Common myeloid progenitor, CD34-positive (primary cell): ENCODE data around the gene SPTLC1.
"Not testable (repeated sequence)": the region's sequence is repeated elsewhere in the genome, so short reads cannot be mapped to it uniquely, and the experiment has no call there.

ENCODE experiments used
- CTCF ChIA-PET: fragments of 350-600 bp; sonication (Branson Sonifier 250); formaldehyde crosslinking; loops from one replicate; lab custom pipeline; 2021; ENCODE audit warnings: antibody characterized with exemption; lab: Charles Lee
- POLR2A ChIA-PET: fragments of 350-600 bp; sonication (Branson Sonifier 250); formaldehyde crosslinking; loops from one replicate; lab custom pipeline; 2021; ENCODE audit warnings: antibody characterized with exemption; lab: Charles Lee
- DNase-seq, 3 donors: peaks; one replicate each; pipeline versions ENCODE4 v3.0.0 to v3.0.0-alpha.2; 2013
- H3K27ac ChIP-seq, 2 experiments: 1 replicate in 1 of 2; 2 replicates in 1 of 2; pipeline ENCODE4 v1.7.0; 2013; ENCODE audit warnings: inconsistent platforms in 2 of 2, low read length in 2 of 2, mild to moderate bottlenecking in 2 of 2, low read depth in 1 of 2, moderate library complexity in 1 of 2; ENCODE audit not compliant: severe bottlenecking in 2 of 2, insufficient read depth in 1 of 2, poor library complexity in 1 of 2
- H3K27me3 ChIP-seq, 5 experiments: replicated peaks in 2 of 5; 1 replicate in 3 of 5; 2 replicates in 2 of 5; pipeline versions ENCODE4 v1.6.1 to v1.7.0; 2013; ENCODE audit warnings: low read length in 4 of 5, mild to moderate bottlenecking in 2 of 5, moderate library complexity in 2 of 5, inconsistent platforms in 1 of 5; ENCODE audit not compliant: insufficient read depth in 5 of 5, control insufficient read depth in 4 of 5
- H3K36me3 ChIP-seq, 4 experiments: 1 replicate in 2 of 4; 2 replicates in 2 of 4; pipeline versions ENCODE4 v1.6.1 to v1.7.0; 2013; ENCODE audit warnings: low read length in 3 of 4, control low read depth in 1 of 4, mild to moderate bottlenecking in 1 of 4; ENCODE audit not compliant: control insufficient read depth in 4 of 4, insufficient read depth in 4 of 4
- H3K4me1 ChIP-seq, 4 experiments: 1 replicate in 3 of 4; 2 replicates in 1 of 4; pipeline versions ENCODE4 v1.6.1 to v1.7.1; 2013; ENCODE audit warnings: low read length in 3 of 4, mild to moderate bottlenecking in 3 of 4, control low read depth in 1 of 4, inconsistent platforms in 1 of 4, moderate library complexity in 1 of 4; ENCODE audit not compliant: control insufficient read depth in 4 of 4, insufficient read depth in 4 of 4; ENCODE audit errors: control extremely low read depth in 1 of 4
- H3K4me3 ChIP-seq, 7 experiments: 1 replicate in 4 of 7; 2 replicates in 3 of 7; pipeline versions ENCODE4 v1.5.1 to v1.7.0; 2013; ENCODE audit warnings: mild to moderate bottlenecking in 7 of 7, low read length in 6 of 7, moderate library complexity in 6 of 7, inconsistent platforms in 2 of 7, low read depth in 2 of 7, control low read depth in 1 of 7; ENCODE audit not compliant: insufficient read depth in 4 of 7, control insufficient read depth in 1 of 7; ENCODE audit errors: extremely low read depth in 1 of 7
- H3K9me3 ChIP-seq, 5 experiments: 1 replicate in 4 of 5; 2 replicates in 1 of 5; pipeline versions ENCODE4 v1.6.1 to v1.7.1; 2013; ENCODE audit warnings: low read length in 4 of 5, mild to moderate bottlenecking in 2 of 5, inconsistent platforms in 1 of 5, low read depth in 1 of 5, moderate library complexity in 1 of 5; ENCODE audit not compliant: control insufficient read depth in 4 of 5, insufficient read depth in 2 of 5; ENCODE audit errors: control extremely low read depth in 1 of 5
- WGBS: methylation state at CpG from one replicate; pipeline ENCODE4 v1.1.5; 2013; ENCODE audit not compliant: insufficient coverage; 5-methylcytosine and 5-hydroxymethylcytosine counted together

The SPTLC1 gene

DNA sequence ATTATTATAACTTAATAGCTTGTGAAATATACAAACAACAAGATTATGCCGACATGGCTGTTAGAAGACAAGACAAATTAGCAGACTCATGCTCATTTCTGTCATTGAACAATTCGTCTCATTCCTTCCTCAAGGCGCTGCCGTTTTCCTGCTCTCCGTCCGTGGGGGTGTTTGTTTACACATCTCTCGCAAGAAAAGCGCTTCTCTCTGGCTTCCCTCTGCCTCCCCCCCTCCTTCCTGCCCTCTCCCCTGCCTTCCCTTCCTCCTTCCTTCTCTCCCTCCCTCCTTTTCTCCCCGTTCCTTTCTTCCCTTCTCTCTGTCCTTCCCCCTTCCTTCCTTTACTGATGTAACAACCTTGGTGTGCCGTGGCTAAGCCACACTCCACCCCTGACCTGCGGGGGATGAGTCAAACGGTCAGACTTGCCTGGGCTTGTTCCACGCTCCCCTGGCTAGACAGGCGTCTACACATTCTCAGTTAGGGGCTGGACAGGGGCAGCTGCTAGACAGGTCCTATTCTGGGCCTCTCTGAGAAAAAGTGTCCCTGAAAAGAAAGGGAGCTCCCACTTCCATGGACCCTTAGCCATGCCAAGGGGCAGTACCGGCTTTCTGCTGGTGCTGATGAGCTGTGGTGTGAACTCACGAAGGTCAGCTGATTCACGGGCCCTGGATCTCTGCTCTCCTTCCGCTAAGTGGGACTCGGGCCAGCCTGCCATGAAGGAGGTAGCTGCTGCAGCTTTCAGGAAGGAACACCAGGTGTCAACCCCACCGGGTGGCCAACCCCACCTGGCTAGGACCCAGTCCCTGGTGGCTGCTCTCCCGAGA, 32.0 kb upstream of the SPTLC1 start:
- Histone ChIP-seq H3K9me3 (no peaks in the 10 kb centered on the region), H3K4me1 (peaks cover 0 to 21% (median 14%) of the 10 kb centered on the region in 4 experiments), H3K4me3 (peak overlapping the region in 3 of 7 experiments; percentile 4 to 55 (median 26)), H3K27me3 (peaks cover 0 to 10% (median 2%) of the 10 kb centered on the region in 5 experiments), H3K27ac (no peak overlapping the region), H3K36me3 (no peaks in the 10 kb centered on the region)
- DNase-seq = peak in 1 of 3 donors; percentile 35
- 26% methylated on average over 18 of the region's 21 CpGs for WGBS
- ChIA-PET CTCF (interaction anchor here (1.3 to 2.4 kb wide), 4 partner anchors 9 to 94 kb away, joined by 3 to 10 read pairs (median 3); no protein-coding TSS in a partner anchor), POLR2A (no interaction called here)

DNA sequence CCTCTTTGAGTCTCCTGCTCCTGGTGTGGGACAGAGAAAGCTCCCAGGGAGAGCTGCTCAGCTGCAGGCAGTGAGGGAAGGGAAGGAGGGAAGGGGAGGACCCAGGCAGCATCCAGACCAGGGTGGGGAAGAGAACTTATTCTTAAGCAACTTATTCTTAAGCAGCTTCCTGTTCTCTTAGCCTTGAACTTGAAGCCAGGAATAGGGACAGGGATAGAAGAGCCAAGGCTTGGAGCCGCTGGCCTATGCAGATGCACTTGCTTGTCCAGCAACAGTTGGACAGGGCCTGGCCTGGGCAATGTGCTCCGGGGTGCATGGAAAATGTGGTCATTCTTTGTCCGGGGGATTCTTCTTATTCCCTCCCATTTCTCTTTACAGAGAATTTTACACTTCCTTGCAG, 31.4 kb upstream of the SPTLC1 start:
- CTCF ChIA-PET = interaction anchor here (1.3 to 2.4 kb wide), 2 partner anchors 8 to 33 kb away, joined by 3 to 10 read pairs; no protein-coding TSS in a partner anchor
- Histone ChIP-seq H3K27ac (no peak overlapping the region), H3K4me3 (peak overlapping the region in 2 of 7 experiments; percentile 4 to 26), H3K9me3 (no peaks in the 10 kb centered on the region), H3K27me3 (peaks cover 0 to 15% (median 4%) of the 10 kb centered on the region in 5 experiments), H3K4me1 (peaks cover 0 to 15% (median 13%) of the 10 kb centered on the region in 4 experiments), H3K36me3 (no peaks in the 10 kb centered on the region)
- no peak for DNase-seq
- 83% methylated on average over 1 of the region's 3 CpGs for WGBS
- POLR2A ChIA-PET = interaction anchor here (0.6 kb wide), 1 partner anchor 220 kb away, joined by 3 read pairs; no protein-coding TSS in a partner anchor

- H3K9me3 ChIP-seq, CTCF ChIA-PET, H3K4me3 ChIP-seq, H3K36me3 ChIP-seq, H3K27ac ChIP-seq, DNase-seq: not testable (repeated sequence)
- Histone ChIP-seq H3K27me3 (peaks cover 0 to 23% (median 9%) of the 10 kb centered on the region in 5 experiments), H3K4me1 (peaks cover 0 to 22% (median 20%) of the 10 kb centered on the region in 4 experiments)
- POLR2A ChIA-PET = interaction anchor here (0.6 kb wide), 1 partner anchor 220 kb away, joined by 3 read pairs; no protein-coding TSS in a partner anchor
- WGBS = 100% methylated on average over 3 of the region's 3 CpGs
Observed at GRCh38 chr9:92145784-92146183, 30.6 kb upstream of the SPTLC1 start.

DNA sequence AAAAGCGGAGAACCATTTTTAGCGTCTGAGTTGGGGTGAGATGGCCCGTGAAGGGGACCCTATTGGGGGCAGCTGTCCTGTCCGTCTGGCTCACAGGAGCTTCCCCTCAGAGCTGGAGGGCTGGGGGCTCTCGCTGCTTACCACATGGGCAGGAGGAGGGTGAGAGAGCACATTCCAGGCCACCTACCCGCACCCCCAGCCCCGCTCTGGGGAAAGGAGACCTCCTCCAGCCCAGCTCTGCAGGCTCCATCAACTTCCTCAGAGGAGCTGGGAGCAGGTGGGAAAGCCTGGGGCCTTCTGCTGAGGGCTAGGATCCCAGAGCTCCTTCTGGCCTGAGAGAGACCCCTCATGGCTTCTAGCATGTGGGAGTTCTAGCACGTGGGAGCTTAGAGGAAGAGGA, 27.1 kb upstream of the SPTLC1 start:
- Histone ChIP-seq H3K4me3 (no peak overlapping the region), H3K36me3 (no peaks in the 10 kb centered on the region)
- CTCF ChIA-PET = interaction anchor here (0.6 to 1.8 kb wide), 5 partner anchors 8 to 104 kb away, joined by 3 to 7 read pairs (median 3); no protein-coding TSS in a partner anchor

DNA sequence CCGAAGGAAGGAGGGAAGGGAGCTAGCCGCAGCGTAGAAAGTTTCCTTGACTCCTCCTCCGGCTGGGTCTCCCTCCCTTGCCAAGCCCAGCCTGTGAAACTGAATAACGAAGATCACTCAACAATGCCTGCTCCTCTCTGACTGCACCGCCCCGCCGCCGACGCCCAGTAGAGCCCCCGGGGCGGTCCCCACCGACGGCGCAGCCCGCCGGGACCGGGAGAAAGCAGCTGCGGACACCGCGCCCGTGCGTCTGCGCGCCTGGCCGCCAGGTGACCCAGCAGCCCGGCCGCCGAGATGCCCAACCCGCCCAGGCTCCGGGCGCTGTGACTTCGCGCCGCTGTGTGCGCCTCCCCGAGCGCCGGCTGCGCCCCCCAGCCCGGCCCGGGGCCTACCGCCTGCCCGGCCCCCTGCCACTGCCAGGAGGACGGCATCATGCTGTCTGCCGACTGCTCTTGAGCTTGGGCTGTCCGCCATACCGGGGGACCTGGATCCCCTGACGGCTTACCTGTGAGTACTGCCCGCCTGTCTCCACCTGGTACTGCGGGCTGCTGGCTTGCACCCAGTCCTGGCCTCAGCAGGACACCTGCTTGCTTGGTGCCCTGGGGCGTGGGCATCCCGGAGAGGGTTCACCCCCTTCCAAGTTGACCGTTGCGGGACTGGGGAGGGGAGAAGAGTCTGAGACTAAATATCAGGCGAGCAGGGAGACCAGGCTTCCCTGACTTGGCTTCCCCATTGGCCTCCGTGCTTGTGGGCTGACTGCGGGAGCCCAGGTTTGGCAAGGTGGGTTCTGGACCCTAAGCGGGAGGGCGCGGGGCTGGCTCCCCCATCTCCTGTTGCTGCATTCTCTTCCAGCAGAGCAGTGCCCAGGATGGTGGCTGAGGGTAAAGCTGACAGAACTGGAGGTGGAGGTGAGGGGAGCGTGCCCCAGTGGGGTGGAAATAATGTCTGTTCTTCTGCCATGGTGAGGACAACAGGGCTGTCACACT, 26.2 kb upstream of the SPTLC1 start:
- peak overlapping the region in 5 of 7 experiments; percentile 10 to 59 (median 35) for H3K4me3 ChIP-seq

More for the DNA sequence above, 27.1 kb upstream of the SPTLC1 start:
- POLR2A ChIA-PET = interaction anchor here (0.7 kb wide), 1 partner anchor 33 kb away, joined by 3 read pairs; no protein-coding TSS in a partner anchor
- Histone ChIP-seq H3K27me3 (peaks cover 0 to 28% (median 13%) of the 10 kb centered on the region in 5 experiments), H3K4me1 (peaks cover 0 to 24% (median 22%) of the 10 kb centered on the region in 4 experiments), H3K27ac (no peak overlapping the region), H3K9me3 (no peaks in the 10 kb centered on the region)
- no peak for DNase-seq
- WGBS = 92% methylated on average over 7 of the region's 8 CpGs

DNA sequence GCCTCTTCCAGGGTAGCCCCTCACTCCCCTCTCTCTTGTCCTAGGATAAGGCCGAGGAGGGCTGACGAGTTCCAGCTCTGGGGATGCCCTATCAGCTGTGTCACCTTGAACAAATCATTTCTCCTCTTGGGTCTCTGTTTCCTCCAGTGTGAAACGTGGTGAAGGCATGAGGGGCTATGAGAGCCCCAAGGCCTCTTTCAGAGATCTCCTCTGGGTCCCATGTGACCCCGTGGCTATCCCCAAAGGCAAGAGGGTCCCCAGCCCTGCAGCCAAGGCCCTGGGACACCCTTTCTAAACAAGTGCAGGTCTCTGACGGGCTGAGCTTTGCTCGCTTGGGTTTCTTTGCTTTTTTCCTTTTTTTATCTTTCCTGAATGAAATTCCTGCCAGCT, 25.5 kb upstream of the SPTLC1 start:
- H3K4me3 ChIP-seq = peak overlapping the region in 4 of 7 experiments; percentile 10 to 59 (median 42)
- H3K9me3 ChIP-seq = no peaks in the 10 kb centered on the region
- CTCF ChIA-PET = interaction anchor here (0.7 to 8.1 kb wide), 17 partner anchors 9 to 138 kb away, joined by 3 to 191 read pairs (median 5); no protein-coding TSS in a partner anchor
- POLR2A ChIA-PET = interaction anchor here (0.6 kb wide), 1 partner anchor 94 kb away, joined by 3 read pairs; no protein-coding TSS in a partner anchor
- H3K4me1 ChIP-seq = peaks cover 0 to 13% (median 12%) of the 10 kb centered on the region in 4 experiments
- H3K27ac ChIP-seq = no peak overlapping the region
- 1% methylated on average over 6 of the region's 6 CpGs for WGBS
- H3K27me3 ChIP-seq = peaks cover 0 to 28% (median 13%) of the 10 kb centered on the region in 5 experiments
- no peaks in the 10 kb centered on the region for H3K36me3 ChIP-seq
- no peak for DNase-seq

More for the DNA sequence above, 26.2 kb upstream of the SPTLC1 start:
- peaks cover 0 to 28% (median 13%) of the 10 kb centered on the region in 5 experiments for H3K27me3 ChIP-seq
- peak in 1 of 3 donors; percentile 28 for DNase-seq
- peaks cover 0 to 15% (median 13%) of the 10 kb centered on the region in 4 experiments for H3K4me1 ChIP-seq
- WGBS = 30% methylated on average over 32 of the region's 62 CpGs
- H3K36me3 ChIP-seq = no peaks in the 10 kb centered on the region
- ChIA-PET CTCF (interaction anchor here (1.0 to 8.1 kb wide), 14 partner anchors 7 to 137 kb away, joined by 3 to 191 read pairs (median 7); no protein-coding TSS in a partner anchor), POLR2A (interaction anchor here (0.7 kb wide), 1 partner anchor 34 kb away, joined by 3 read pairs; no protein-coding TSS in a partner anchor)
- no peak overlapping the region for H3K27ac ChIP-seq
- no peaks in the 10 kb centered on the region for H3K9me3 ChIP-seq
